Measurements from ENCODE around the gene MBD2.
"Not testable (repeated sequence)": the region's sequence is repeated elsewhere in the genome, so short reads cannot be mapped to it uniquely, and the experiment has no call there.

Gene MBD2

DNA sequence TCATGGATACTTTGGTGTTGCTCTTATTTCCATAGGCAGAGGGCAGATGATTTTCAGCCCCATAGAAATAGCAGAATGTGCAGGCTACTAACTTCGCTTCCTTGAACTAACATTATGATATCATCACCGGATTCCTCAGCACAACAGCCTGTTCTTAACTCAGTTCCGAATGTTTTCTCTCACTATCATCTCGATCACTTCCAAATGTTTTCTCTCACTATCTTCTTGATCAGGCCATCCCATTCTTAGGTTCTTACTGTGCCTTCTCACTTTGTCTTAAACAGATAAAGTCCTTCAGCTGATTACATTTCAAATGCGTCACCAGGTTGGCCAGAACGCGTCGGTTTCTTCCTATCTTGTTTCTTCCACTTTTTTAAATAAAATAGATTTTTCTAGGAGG lies 11.4 kb upstream of the MBD2 start:
- no peak for DNase-seq

DNA sequence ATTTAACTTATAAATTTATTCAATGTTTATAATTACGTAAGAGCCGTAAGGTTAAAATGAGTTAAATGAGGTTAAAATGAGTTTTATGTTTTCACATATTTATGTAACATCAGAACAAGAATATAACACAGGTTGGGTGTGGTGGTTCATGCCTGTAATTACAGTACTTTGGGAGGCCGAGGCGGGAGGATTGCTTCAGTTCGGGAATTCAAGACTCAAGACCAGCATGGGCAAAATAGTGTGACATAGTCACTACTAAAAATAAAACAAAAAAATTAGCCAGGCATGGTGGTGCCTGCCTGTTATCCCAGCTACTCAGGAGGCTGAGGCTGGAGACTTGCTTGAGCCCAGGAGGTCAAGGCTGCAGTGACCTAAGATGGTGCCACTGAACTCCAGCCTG lies 9.3 kb upstream of the MBD2 start:
- DNase-seq = no peak

DNA sequence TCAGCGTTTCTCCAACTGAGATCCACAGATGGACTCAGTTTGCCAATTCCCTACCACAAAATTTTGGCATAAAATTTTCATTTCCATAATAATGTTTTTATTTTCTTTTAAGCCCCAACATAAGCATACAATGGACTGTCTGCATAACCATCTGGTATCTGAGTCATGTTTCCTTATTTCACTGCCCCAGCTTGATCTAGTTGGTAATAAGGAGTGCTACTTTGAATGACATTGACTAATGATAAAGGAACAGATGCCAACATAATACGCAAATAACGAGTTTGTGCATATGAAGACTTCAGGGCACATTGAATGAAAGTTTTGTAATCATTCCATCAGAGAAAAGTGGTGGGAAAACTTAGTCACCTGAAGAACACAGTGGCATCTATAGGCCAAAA lies 8.8 kb upstream of the MBD2 start:
- DNase-seq = no peak

DNA sequence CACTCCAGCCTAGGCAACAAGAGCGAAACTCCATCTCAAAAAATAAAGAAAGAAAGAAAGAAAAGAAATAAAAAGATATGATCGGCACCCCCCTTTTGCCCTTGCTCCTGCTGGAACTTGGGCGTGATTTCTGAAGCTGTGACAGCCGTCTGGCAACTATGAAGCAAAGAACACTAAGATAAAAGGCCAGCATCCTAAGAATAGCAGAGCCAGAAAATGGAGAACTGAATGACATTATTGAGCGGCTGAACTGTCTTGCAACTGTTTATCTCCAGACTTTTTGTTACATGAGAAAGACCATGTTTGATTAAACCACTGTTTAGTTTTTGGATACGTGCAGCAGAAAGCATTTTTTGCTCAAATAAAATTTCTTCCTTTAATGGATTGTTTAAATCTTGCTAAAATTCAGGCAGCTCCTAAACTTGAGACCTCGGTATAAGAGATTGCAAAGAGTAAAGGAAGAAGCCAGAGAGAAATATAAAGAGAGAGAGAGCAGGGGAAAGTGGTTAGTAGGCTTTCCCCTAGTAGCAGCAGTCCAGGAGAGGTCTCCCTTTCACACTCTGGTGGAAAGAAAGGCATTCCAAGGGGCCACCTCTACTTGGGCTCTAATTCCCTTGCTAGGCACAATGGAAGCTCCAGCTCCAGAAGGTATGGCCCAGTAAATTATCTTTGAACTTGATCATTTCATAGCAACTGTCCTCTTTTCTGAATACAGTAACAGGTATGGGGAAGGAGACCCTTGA lies 8.2 kb upstream of the MBD2 start:
- no peak for DNase-seq

DNA sequence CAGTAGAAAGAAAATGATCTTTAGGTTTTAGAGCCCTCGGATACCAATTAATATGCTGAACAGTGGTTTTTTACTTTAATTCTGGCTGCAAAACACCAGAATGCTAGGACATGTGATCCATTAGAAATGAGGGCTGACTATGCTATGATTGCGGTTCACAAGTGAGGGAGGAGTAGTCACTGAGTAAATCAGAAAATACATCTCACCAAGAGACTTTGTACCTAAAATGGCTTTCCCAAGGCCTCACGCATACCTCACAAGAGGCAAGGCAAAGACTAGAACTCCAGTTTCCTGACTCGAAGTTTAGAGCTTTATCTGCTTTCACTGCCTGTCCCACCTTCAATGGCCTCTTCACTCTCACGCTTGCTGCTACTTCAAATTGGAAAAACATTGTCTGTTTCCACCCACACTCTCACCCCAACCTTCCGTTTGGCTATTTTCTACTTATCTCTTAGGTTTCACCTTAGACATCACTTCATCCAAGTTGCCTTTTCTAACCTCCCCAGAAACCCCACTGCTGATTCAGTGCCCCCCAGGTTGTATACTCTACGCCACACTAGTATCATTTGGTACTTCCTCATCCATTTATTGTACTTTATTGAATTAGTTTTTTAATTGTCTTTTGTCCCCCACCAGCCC lies 5.1 kb upstream of the MBD2 start:
- DNase-seq = no peak

DNA sequence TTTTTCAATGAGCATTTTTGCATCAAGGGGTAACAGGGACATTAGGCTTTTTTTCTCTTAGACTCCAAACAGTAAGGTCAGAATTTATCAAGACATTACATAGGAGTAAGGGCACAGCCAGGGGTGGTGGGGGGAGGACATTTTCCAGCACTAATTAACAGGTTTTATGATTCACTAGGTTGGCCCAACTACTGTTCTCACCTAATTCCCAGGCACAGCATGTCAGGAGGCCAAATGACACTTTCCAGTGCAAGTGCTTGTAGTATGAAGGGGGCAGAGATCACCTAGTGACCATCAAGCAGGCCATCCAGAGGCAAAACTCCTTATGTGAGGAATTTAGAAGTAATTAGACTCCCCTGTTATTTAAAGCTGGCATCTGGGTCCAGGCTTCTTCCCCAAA lies 3.9 kb upstream of the MBD2 start:
- DNase-seq = no peak

DNA sequence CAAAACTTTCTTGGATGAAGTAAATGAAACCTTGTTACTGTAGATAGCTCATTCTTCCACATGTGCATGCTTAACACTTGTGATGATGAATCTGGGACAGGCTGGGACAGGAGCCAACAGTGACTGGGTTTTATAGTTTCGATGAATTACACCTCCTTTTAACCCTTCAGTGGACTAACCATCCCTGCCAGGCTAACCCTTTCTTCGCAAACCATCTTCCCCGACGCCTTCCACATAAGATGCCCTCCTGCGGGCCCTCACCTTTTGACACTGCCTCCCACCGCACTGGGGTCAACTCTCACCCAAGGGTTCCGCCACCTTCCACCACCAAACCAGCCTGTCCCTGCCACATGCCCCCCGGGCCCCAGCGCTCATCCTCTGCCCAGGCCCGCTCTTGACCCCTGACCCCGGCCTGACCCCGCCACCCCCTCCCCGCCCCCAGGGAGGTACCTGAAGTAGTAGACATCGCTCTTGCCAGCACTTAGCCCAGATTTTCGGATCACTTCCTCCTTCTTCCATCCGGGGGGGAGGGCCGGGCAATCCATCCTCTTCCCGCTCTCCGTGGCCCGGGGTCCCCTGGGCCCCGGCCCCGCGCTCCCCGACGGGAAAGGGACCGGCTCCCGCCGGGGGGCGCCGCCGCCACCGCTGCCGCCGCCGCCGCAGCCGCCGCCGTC lies 764 bp downstream of the MBD2 start:
- DNase-seq = peak; percentile 19

DNA sequence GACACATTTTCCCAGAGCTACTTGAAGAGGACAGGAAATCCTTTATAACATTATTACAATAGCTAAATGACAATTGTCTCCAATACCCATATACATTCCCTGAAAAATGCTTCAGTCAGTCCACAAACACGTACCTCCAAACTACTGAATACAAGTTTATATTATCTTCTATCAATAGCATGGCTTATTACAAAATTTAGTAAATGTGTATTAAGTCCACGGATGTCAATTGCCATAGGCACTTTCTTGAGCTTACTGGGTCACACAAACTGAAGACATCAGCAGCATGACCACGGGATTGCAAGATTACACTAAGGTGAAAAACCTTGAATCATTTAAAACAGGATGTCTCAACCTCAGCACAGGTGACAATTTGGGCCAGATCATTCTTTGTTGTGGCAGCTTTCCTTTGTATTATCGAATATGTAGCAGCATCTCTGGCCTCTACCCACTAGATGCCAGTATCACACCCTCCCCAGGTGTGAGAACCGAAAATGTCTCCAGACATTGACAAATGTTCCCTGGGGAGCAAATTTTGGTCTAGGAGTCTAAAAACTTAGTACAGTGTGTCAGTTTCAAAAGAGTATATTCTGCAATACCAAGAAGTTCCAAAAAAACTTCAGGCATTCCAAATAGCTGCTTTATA lies 1.4 kb downstream of the MBD2 start:
- peak; percentile 50 for DNase-seq

DNA sequence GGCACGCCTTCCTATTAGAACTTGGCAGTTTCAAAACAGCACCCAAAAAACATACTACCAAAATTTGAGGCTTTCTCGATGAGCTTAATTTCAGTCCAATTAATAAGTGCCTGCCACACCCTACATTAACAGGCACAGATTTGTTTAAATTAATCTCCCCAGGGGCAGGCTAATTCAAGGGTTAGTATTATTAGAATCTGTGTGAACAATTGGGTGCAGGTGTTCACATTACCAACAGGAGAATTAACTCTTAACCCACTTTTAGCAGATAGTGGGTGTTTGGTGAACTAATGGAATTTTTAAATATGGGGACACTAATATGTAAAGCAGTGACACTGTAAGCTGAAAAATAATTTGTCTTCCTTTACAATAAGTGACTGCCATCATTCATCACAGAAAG lies 4.1 kb downstream of the MBD2 start:
- no peak for DNase-seq

DNA sequence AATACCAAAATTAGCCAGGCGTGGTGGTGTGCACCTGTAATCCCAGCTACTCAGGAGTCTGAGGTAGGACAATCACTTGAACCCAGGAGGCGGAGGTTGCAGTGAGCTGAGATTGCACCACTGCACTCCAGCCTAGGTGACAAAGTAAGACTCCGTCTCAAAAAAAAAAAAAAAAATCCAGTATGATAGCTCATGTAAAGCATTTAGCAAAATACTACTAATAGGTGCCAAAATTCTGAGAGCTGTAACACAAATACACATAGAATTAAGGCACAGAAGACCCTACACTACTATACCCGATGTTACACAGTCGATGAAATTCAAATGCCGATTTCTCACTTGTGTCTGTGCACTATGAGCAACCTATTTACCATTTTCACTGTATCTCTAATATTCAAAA lies 5.7 kb downstream of the MBD2 start:
- DNase-seq = not testable (repeated sequence)

DNA sequence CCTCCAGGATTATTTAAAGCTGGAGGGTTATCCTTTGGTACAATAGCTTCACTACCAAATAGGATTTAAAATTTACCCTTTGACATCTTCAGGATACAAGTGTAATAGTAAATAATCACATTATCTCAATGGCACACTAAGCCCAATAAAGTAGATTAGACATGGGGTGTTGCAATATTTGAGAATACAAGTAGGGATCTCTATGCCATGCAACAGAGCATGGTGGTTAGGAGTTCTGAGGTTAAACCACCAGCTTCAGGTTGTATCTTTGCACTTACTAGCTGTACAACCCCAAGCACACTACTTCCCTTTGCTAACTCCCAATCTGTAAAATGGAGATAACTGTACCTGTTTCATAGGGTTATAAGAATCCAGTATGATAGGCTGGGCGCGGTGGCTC lies 6.2 kb downstream of the MBD2 start:
- DNase-seq = no peak

DNA sequence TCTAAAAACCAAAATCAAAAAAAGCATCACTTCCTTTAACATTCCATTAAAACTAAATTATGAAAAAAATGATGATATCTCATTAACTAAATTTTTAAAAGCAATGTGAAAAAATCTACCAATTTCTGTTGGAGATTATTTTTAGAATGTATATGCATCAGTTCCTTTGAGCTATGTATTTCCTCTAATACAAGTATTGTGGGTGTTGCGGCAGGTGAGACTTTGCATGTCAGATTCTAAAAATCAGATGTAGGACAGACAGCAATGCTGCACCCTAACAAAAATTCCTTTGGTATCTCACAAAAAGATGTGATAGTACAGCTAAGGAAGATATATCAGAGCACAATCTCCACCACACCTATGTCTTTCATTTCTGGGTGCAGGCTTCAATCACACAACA lies 6.8 kb downstream of the MBD2 start:
- no peak for DNase-seq

DNA sequence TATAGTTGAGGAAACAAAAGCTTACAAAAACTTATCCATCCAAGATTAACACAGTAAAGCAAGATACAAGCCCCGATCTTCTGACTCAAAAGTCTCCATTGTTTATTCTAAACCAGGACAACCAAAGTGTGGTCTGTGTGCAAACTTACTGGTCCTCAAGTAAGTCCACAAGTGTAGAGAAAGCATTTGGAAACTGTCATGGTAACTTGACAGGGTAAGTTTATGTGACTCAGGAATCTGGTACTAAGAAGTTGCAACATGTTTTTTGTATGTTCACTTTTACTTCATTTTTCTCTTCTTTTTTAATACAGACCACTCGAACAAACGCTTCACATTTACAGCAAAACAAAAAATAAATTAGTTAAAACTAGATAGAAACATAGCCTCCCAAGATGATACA lies 9.4 kb downstream of the MBD2 start:
- no peak for DNase-seq

DNA sequence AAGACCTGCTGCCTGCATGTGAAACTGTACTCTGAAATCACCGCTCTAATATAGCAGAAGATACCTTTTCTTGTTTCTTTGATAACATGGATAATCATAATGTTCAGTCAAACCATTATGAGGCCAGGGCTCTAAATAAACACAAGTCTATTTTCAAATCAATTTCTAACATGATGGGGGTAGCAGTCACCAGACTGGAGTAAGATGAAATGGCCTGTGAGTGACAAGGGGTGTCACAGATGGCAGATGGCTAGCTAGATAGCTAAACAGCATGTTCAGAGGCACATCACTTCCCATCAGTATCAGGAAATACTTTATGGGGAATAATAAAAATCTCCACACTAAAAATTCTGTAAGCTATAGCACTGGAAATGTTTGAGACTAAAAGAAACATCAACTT lies 14.0 kb downstream of the MBD2 start:
- no peak for DNase-seq

DNA sequence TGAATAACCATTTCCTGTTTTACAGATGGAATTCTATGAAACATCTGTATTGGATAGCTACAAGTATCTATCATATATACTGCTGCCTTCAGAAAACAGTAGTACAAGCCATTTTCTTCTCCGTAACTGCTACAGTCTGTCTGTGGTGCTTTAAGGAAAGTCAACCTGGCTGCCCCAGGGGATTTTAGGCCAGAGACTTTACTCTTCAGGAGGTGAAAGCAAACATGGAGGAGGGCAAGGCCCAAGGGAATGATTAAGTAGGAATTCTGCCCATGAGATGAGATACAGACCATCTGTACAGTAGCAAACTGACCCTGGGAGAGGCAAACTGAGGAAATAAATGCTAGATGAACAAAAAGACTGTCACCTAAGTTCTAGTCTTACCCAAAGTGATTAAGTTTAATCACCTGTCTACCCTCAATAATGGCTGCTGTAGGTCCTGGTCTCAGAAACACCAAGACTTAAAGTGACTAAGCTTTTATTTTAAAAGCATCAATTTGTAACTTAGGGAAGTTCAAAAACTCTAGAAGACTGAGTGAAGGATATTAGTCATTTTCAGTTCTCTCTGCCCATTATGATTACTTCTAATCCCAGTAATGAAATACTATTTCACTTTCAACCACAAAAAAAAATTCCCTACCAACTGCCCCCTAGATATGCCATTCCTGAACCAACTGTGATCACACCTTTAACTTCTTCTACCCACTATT lies 14.8 kb downstream of the MBD2 start:
- no peak for DNase-seq

DNA sequence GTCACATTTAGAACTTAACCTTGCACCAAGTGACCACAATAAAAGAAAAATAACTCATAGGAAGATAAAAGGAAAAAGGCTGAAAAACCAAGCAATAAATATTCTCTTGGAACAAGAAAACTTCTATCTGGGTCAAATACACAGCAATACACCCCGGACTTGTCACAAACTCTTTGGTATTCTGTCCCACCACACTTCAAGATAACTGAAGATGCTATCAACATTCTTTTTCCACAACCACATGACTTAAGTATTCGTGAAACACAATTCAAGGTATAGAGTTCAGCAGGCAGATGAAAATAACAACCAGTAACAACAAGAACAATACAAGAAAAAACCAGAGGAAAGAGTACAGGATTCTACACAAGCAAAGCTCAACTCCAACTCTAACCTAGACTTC lies 18.0 kb downstream of the MBD2 start:
- DNase-seq = no peak

DNA sequence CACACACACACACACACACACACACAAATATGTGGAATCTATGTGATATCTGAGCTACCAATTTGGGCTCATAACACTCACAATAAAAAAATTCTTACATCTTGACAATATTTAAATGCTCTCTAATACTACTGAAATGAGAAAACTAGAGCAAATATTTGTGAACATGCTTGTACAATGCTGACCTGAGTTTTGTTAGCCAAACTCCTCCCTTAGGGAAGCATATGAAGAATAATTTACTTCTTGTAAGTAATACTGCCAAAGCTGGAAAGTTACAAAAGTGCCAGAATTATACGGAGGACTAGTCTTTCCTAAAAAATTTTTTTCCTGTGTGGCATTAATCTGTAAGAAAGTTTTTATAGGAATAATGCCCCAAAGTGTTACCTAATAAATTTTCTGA lies 18.5 kb downstream of the MBD2 start:
- no peak for DNase-seq

DNA sequence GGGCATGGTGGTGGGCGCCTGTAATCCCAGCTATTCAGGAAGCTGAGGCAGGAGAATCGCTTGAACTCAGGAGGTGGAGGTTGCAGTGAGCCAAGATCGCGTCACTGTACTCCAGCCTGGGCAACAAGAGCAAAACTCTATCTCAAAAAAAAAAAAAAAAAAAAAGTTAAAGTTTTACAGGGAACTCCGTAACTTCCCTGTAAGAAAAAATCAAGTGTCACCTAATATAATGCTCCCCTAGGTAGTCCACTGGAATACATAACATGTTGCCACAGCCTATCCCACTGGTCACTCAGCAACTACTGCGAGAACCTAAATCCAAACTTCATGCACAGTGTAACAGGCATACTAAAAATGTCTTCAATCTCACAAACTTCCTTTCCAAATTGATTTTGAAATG lies 19.0 kb downstream of the MBD2 start:
- DNase-seq = not testable (repeated sequence)

DNA sequence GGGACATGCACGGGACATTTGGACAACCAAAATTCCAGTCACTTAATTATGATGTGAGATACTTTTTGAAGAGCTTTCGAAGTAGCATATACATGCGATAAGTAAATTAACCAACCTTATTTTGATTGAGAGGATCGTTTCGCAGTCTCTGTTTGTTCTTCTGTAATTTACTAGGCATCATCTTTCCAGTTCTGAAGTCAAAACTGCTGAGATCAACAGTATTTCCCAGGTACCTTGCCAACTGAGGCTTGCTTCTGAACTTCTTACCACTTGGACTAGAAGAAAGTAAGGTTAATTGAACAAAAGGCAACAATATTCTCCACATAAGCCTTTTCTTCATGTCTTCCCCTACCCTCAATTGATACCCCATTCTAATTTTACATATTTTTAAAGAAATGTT lies 19.6 kb downstream of the MBD2 start:
- DNase-seq = no peak

DNA sequence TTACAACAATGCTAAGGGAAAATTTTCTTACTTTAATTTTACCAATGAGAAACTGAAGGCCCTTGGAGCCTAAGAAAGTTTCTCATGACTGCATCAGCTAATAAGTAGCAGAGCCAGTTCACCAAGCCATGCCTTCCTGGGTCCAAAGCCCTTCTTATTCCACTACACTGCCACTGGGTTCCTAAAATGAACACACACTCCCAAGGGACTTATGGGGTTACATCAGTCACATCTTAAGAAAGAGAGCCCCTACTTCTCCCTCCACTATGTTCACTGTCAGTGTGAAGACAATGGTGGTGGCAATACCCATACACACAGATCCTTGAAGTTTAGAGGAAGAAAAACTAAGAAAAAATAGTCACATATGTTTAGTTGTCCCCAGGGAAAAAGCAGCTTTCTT lies 20.6 kb downstream of the MBD2 start:
- no peak for DNase-seq

DNA sequence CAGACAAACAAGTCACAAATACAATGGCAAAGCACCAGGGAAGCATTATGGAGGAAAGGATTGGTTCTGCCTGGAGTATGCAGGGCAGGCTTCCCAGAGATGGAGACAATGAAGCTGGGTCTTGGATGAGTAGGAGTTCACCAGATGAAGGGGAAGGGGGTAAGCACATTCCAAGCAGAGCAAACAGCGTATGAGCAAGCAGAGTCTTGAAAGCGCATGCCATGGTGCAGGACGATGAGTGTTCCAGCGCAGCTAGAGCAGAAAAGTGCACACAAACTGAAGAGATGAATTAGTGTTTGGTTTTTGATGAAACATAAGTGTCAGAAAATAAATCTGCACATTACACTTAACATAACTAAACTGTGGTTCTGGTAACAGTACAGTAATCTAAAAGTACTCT lies 21.6 kb downstream of the MBD2 start:
- DNase-seq = no peak

DNA sequence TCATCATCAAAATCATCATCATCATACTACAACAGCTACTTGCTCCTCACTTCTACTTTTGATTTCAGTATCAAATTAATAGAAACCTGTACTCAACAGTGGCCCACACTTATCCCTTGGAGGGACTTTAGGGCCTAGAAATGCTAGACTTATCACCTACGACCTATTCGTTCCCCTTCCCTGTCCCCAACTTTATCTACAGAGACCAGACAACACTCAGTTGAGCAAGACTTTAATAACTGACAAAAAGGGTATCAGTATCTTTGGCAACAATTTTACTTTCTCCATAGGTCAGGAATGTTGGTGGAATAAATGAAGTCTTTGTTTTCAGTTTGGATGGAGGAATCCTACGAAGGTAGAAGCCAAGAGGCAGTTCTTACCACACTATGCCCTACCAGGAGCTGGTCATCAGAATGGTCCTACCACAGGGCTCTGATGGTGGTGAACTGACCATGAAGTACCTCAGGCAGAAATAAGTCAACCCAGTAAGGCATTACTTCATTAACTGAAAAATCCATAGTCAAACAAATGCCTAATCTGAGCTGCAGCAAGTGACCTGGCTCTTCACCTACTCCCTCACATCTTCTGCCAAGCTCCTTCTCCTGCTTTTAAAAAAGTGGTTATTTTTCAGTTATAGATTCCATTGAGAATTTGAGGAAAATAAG lies 26.6 kb downstream of the MBD2 start:
- DNase-seq = no peak

DNA sequence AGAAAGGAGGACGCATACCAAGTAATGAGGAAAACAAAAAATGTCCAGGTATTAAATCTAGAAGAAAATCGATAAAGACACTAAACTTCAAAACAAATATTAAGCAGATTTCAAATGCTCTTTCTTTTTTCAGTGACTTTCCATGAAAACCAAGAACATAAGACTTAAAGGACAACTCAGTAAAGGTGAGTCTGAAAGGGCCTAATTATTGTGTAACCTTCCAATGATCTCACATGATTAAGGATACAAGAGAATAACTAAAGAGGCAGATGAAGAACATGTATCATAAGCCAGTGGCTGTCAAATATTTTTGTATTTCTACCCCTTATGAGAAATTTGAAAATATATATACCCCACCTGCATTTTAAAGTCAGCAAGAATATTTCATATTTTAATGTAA lies 30.7 kb downstream of the MBD2 start:
- no peak for DNase-seq

All from activated gamma-delta T cell treated with Interleukin-2 at 50 U/mL for 16 hours (primary cell).